ENCODE results near the gene MARCHF10. TPM values are rescaled to one million over a fixed set of nuclear protein-coding genes. Genes with fewer than 3 reads are reported as not detected.

MARCHF10 gene
- total RNA-seq, 6 donors from 2014 or later: 0.72 to 7.2 (median 3.2) TPM

- no peaks in the 10 kb centered on the region for H3K27me3 ChIP-seq
- peaks cover 11 to 15% (median 12%) of the 10 kb centered on the region in 4 donors for H3K4me1 ChIP-seq
- 10 to 14% methylated on average over 12 of the region's 12 CpGs for WGBS, 2 donors
- no peak overlapping the region for H3K4me3 ChIP-seq
- peak in 1 of 2 donors; percentile 85 for DNase-seq
- no peaks in the 10 kb centered on the region for H3K9me3 ChIP-seq
- H3K36me3 ChIP-seq: no peaks in the 10 kb centered on the region
- peak overlapping the region; percentile 1 to 63 (median 38) for H3K27ac ChIP-seq
- TF ChIP-seq POLR2AphosphoS5 (IDR thresholded peaks at IDR 0.05) (peak; percentile 53 to 64), POLR2A (IDR thresholded peaks at IDR 0.05) (peak in 1 of 4 donors; percentile 16), EP300 (IDR thresholded peaks at IDR 0.05) (peak in 1 of 4 donors; percentile 66), CTCF (IDR thresholded peaks at IDR 0.05) (no peak)
- ATAC-seq (ENCODE audit: low FRiP score in 2 of 2): peak; percentile 95 to 97
These were observed 11.6 kb upstream of the MARCHF10 start for GRCh38 chr17:62819511-62820221.

GRCh38 chr17:62818526-62818925 lies 10.4 kb upstream of the MARCHF10 start:
- no peak for TF ChIP-seq POLR2A (IDR thresholded peaks at IDR 0.05)
- no peak for TF ChIP-seq CTCF (IDR thresholded peaks at IDR 0.05)
- no peak for TF ChIP-seq EP300 (IDR thresholded peaks at IDR 0.05)
- TF ChIP-seq POLR2AphosphoS5 (IDR thresholded peaks at IDR 0.05): no peak
- Histone ChIP-seq H3K27me3 (no peaks in the 10 kb centered on the region), H3K27ac (no peak overlapping the region), H3K4me3 (no peak overlapping the region), H3K4me1 (peaks cover 11 to 15% (median 12%) of the 10 kb centered on the region in 4 donors), H3K36me3 (no peaks in the 10 kb centered on the region), H3K9me3 (no peaks in the 10 kb centered on the region)
- 91 to 93% methylated on average over 7 of the region's 7 CpGs for WGBS, 2 donors
- DNase-seq (no peak), ATAC-seq (ENCODE audit: low FRiP score in 2 of 2) (no peak)

GRCh38 chr17:62816282-62816839 lies 8.2 kb upstream of the MARCHF10 start:
- no peak for DNase-seq
- Histone ChIP-seq H3K36me3 (no peaks in the 10 kb centered on the region), H3K4me1 (peaks cover 11 to 15% (median 12%) of the 10 kb centered on the region in 4 donors), H3K9me3 (no peaks in the 10 kb centered on the region), H3K4me3 (no peak overlapping the region), H3K27me3 (no peaks in the 10 kb centered on the region), H3K27ac (no peak overlapping the region)
- no peak for ATAC-seq (ENCODE audit: low FRiP score in 2 of 2)
- no peak for TF ChIP-seq POLR2AphosphoS5 (IDR thresholded peaks at IDR 0.05)
- no peak for TF ChIP-seq EP300 (IDR thresholded peaks at IDR 0.05)
- TF ChIP-seq CTCF (IDR thresholded peaks at IDR 0.05): no peak
- TF ChIP-seq POLR2A (IDR thresholded peaks at IDR 0.05): no peak
- 60 to 64% methylated on average over 6 of the region's 6 CpGs for WGBS, 2 donors

- no peak for TF ChIP-seq POLR2A (IDR thresholded peaks at IDR 0.05)
- no peak for TF ChIP-seq EP300 (IDR thresholded peaks at IDR 0.05)
- no peak for TF ChIP-seq POLR2AphosphoS5 (IDR thresholded peaks at IDR 0.05)
- TF ChIP-seq CTCF (IDR thresholded peaks at IDR 0.05): no peak
- DNase-seq (no peak), ATAC-seq (ENCODE audit: low FRiP score in 2 of 2) (no peak)
- no peaks in the 10 kb centered on the region for H3K9me3 ChIP-seq
- no peak overlapping the region for H3K4me3 ChIP-seq
- 82 to 86% methylated on average over 4 of the region's 4 CpGs for WGBS, 2 donors
- no peak overlapping the region for H3K27ac ChIP-seq
- H3K36me3 ChIP-seq: no peaks in the 10 kb centered on the region
- H3K27me3 ChIP-seq: peaks cover 0 to 4% (median 2%) of the 10 kb centered on the region in 4 donors
- peaks cover 3 to 10% (median 6%) of the 10 kb centered on the region in 4 donors for H3K4me1 ChIP-seq
These were observed 1.5 kb upstream of the MARCHF10 start for GRCh38 chr17:62809656-62810055.
